Islet precursor cell (in vitro differentiated cells): ENCODE measurements around the gene IFIT5.
A peak's percentile ranks its signal among the peaks of the same experiment; 100 is the strongest.
"Not testable (repeated sequence)": the region's sequence is repeated elsewhere in the genome, so short reads cannot be mapped to it uniquely, and the experiment has no call there.

Source experiments
- DNase-seq: peaks from one replicate; pipeline ENCODE4 v3.0.0-alpha.2; 2018

Gene IFIT5, protein sequence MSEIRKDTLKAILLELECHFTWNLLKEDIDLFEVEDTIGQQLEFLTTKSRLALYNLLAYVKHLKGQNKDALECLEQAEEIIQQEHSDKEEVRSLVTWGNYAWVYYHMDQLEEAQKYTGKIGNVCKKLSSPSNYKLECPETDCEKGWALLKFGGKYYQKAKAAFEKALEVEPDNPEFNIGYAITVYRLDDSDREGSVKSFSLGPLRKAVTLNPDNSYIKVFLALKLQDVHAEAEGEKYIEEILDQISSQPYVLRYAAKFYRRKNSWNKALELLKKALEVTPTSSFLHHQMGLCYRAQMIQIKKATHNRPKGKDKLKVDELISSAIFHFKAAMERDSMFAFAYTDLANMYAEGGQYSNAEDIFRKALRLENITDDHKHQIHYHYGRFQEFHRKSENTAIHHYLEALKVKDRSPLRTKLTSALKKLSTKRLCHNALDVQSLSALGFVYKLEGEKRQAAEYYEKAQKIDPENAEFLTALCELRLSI

DNA sequence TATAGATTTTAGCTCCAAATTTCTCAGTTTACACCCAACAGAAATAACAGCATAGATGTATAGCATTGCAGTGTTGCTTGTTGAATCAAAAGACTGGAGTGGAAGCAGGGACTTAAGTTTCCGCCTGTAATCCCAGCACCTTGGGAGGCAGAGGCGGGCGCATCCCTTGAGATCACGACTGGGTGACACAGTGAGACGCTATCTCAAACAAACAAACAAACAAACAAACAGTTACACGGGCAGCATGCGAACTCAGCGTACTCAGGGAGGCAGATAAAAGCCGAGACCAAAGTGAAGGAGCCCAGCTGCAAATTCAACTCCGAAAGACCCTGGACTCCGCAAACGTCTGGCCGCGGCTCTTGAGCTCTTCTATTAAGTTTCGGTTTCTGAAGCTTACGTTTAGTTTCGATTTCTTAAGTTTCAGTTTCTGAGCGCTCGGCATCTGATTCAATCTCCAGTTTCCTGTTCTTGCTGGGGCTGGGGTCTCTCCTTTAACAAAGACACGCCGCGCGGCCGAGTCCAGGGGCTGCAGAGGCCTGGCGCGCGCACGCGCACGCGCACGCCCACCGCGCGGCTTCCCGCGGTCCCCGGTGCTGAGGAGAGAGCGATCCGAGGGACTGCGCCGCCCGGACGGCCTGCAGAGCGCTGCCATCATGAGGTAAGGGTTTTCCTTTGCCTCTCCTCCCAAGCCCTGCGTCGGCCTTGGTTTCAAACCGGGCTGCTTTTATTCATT, at the start of gene IFIT5:
IFIT5 (plus strand) TSS at position 423 of the 733 bp plus-strand sequence; CDS start at position 654, 231 bp downstream.
- peak; percentile 81 for DNase-seq

DNA sequence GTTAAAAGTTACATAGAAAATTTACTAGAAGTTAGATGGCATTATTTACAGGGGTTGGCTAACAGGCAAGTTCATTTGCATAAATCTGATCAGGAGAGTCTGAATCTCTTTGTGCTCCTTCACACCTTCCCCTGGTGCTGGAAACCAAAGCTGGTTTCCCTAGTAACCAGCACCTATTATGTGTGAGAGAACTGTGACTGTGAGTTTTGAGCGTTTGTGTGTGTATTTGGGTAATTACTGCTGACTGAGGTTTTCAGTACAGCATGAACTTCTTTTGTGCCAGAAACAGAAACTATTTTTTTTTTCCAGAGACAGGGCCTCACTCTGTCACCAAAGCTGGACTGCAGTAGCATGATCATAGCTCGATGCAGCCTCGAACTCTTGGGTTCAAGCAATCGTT, 46.8 kb upstream of the IFIT5 start:
- no peak for DNase-seq

DNA sequence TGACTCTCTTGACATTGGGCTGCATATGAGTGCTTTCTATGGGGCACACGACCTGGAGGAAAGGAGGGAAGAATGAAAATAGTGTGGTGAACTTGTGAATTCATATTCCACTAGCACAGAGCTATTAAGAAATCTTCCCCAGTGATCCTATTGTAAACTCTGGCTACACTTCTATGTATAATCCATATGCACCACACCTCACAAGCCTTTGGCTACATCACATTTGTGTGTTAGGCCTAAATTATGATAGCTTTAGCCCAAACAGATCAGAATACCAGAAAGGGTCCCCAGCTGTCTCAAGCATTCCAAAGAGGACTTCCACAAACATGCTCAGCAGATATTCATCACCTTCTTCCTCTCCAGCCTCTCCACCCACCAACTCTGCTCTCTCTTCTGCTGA, 46.2 kb upstream of the IFIT5 start:
- no peak for DNase-seq

DNA sequence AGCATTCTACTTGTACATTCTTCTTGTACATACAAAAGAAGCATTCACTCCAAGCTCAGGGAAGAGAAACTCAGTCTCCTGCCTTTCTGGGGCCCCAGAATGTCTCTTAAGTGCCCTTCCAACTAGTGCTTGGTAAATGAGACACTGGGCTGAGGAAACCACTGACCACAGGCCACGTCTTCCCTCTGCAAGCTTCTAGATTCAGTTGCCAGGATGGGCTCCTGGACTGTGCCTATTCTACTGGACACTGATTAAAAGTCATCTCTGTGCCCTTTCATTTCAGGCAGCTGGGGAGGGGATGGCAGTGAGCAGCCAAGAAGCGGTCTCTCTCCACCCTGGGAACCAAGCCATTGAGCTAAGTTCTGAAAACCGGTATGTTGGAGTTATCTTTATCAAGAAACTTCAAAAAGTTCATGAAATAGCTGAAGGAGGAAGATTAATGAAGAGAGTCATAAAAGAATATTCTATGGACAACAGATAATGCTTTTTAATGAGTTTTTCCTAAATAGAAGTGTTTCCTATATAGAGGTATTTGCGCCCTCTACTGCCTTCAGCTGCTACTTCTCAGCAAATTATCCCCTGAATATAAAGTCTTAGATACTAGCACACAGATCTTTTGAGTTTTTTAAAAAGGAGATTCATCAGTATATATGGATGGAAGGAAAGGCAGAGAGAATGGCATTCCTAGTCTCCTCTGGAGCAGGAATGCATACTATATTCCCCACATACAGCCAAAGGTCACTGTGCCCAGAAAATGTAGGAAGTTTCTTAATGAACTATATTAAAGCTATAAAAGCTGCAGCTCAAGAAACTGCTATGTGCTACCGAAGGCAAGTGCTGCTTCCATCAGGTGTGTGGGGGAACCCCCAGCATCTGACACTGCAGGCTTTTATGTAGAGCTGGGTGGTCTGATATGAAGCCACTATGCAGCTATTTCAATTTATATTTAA, 44.9 kb upstream of the IFIT5 start:
- no peak for DNase-seq

DNA sequence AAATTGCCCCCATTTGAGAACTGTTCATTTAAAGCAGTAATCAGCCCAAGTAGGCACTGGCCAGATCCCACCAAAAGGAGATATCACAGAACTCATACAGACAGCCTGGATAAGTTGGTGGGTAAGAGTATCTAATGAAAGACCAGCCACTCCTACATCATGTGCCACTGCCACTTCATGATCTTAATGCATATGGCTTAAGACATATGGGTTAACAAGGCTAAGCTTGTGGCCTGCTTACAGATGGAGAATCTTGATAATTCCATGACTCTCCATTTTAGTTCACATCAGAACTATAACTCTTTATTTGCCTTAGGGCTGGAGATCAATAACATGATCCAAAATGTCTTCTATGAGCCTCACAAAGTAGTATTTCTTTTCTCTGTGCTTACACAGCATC, 43.3 kb upstream of the IFIT5 start:
- no peak for DNase-seq

DNA sequence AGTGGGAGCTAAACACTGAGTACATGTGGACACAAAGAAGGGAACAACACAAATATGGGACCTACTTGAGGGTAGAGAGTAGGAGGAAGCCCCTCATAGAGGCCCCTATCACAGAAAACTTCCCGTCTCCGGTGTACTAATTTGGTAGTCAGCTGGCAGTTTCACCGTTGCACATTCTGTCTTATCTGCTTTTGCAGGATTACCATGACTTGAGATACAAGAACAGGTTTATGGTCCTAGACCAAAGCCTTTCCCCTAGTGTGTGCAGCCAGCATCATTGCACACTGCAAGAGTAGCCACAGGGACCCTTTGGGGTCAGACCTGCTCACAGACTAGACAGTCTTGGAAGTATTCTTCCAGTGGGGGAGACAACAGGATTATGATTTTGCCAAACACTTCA, 42.4 kb upstream of the IFIT5 start:
- no peak for DNase-seq

DNA sequence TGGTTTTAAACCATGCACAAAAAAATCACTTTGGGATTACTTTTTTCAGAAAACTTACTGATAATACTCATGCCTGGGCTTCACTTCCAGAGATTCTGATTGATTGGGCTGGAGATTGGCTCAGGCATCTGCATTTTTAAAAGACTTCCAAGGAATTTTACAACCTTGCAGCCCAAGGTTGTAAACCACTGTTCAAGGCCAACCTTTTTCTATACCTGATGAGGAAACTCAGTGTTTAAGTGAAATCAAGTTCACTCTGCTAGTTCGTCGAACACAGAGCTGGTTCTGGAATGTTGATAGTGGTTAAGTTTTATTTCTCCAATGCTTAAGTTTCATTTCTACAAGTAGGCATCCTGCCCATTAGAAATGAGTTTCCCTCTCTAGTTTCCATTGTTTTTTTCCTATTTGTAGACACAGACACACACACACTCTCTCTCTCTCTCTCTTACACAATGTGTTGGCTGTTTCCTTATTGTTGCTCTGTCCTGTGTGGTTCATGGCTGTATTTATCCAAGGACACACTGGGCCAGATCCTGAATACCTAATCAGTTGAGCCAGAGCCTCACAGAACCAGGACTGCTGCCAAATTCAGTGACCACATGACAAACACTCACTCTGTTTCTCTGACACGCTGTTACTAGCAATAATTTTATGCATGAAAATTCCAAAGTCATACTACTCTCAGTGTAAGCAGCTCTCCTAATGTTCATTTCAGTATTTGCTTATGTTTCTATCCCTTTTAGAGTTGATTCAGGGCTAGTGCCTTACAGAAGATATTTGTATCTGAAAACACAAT, 40.3 kb upstream of the IFIT5 start:
- DNase-seq, result no peak

DNA sequence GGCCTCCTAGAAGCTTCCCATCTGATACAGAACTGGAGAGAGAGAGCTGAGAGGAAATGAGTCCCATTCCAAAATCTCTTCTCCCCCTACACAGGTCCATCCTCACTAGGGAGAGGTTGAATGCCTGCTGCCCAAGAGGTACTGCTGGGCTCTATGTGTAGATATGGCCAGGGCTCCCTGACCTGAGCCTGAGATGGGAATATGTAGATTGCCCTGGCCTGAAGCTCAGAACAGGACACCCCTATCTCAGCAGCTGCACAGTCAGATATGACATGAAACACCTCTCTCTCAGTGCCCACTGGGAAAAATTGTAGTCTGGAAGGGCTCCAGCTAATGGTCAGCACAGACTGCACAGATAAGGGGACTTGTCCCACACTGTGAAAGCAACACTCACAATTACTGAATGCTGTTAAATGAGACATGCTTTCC, 39.6 kb upstream of the IFIT5 start:
- DNase-seq, result no peak

DNA sequence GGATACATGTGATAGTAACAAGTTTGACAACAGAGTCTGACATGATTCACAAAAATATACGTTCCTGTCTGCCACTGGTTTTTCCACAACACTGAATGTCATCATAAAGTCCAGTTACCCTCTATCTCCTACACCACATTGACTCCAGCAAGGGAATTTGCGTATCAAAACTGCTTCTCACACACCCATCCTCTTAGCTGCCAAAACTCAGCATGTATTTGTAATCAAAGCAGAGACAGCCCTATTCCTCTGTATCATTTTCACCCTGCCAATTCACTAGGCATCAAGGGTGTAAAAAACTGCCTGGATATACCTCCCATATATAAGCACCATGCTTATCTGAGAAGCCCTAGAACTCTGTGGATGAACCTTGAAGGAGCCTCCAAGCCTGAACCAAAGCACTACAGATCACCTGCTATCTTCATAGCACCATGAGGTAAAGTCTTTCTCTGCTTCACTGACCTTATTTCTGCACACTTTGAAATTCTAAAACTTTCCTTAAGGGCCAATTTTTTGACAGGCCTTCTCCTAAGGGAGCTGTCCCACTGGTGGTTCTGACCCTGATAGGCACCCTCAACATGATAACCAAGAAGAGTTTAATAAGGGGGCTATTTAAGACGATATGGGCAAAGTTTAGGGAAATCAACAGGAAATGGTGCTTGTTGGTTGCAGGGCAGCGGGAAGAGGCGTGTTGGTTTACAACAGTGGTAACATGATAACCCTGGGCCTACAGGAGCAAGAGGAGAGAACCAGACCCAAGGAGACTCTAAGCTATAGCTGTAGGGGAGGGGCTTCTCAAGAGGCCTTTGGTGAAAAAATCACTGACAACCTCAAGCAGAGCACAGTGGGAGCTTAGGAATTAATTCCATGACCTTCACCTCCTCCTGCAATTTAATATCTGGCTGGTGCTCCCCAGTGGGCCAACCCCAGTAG, 36.4 kb upstream of the IFIT5 start, which contains the start of gene IFIT1B:
IFIT1B (plus strand) TSS at position 352 of the 933 bp plus-strand sequence; CDS start at position 432, 80 bp downstream.
- no peak for DNase-seq

DNA sequence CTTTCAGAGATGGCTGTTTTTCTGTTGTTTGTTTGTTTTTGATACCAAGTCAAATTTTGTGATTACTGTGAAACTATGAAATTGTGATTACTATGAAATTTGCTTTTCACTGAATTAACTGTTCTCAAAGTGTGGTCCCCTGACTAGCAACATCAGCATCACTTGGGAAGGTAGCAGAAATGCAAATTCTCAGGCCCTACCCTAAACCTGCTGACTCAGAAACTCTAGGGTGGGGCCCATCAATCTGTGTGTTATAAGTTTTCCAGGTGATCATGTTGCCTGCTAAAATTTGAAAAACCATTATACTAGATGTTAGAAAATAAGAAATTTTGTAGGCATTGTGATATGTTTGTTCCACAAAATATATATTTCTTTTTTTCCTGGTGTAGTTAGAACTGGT, 35.3 kb upstream of the IFIT5 start:
- no peak for DNase-seq

DNA sequence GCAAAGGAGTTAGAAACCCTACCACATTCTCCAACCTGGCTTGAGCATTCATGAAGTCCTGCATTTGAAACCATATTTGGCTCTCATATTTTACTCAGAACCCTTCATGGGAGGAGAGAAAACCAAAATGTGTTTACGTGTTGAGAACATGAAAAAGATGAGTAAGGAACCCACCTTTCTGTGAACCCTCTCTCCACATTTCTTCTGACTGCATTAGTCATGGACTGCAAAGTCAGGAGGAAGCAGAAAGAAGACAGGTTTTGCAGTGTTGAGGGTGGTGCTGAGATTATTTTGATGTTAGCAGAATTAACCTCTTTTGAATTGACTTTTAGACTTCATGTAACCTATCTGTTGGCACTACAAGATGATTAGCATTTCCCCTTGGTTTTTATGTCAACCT, 31.6 kb upstream of the IFIT5 start:
- DNase-seq, result no peak

DNA sequence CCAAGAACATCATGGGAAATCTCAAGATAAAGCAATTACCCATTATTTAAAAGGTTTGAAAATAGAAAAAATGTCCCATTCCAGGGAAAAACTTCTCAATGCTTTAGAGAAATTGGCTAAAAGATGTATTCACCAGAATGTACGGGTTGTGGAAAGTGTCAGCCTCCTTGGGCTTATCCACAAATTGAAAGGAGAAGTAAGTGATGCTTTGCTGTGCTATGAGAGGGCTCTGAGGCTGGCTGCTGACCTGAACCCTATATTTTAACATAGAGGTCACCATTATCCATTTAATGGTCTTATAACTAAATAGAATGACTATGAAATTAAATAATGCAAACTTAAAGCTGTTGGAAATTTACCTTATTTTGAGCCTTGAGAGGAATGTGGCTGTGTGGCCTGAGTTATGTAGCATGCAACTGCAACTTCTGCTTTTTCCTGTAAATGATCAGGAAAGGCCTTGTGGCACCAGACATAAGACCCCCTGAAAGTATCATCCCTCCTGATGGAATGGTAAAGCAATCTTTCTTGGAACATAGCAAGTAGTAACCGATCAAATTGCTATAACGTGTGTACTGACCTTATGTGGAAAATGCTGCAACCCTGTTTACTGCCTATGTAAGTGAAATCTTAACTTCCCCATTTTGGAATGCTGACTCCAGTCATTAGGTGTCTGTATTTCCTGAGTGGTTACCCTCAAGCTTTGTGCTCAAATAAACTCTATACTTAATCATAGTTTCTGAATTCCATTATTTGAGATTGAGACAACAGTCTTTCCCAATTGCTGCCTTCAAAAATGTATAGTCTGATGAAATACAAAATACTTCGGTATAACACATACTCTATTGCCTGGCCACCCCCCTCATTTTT, 29.7 kb upstream of the IFIT5 start:
- no peak for DNase-seq

DNA sequence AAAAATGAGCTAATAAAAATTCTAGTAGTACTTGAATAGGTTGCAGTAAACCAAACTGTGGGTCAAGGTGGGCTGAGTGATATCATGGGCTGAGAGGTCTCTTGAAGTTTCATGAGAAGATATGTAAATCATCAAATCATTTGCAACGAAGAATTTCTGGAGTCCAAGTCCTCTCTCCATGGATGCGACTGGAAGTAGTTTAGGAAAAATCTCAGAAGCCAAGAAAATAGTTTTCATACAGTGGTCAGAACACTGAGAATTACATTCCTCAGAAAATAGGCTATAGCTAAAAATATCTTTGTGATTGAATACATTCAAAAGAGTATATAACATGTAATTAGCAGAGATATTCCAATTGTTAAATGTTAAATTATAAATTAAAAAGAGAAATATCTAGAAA, 25.6 kb upstream of the IFIT5 start:
- DNase-seq, result no peak

DNA sequence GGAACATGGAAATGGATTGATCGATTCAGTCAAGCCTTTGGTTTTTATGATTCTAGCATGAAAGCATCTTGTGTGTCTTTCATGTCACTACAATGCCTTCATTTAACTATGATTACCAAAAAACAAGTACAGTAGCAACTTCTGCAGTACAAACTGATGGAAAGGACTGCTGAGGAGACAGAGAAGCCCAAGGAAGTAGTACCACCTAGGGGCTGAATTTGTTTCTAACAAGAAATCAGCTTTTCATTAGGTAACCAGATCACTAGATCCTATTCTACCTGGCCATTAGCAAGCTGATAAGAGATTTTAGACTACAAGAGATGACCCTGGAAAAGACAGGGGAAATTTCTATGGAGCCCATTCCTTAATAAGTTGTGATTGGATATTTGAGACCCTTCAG, 25.1 kb upstream of the IFIT5 start:
- DNase-seq, result no peak

DNA sequence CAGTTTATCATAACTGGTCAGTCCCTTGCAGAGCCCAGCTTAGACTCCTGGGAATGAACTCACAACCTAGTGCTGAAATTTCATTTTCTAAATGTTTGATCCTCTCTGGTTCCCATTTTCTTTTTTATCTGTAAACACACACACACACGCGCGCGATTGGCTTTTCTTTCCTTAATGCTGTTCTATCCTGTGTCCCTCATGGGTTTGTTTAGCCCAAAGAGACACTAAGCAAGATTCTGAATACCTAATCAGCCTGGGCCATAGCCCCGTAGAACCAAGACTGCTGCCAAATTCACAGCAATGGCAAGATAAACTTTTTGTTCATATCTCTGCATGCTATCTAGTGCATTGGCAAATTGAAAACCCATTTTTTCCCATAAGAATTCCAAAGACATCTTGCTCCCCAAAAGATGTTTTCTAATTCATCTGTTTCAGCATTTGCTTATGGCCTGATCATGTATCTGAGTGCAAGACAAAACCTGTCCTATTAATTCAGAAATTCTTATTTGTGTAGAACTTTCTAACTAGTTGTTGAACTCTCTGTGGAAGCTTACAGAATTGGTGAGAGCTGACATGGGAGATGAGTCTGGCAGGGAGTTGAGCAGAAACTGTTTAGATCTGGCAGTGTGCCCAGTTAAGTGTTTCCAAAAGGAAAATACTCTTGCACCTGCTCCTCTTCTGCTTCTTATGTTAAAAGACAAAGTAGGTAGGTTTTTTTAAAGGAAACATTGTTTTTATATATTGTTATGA, 23.7 kb upstream of the IFIT5 start:
- DNase-seq, result no peak

DNA sequence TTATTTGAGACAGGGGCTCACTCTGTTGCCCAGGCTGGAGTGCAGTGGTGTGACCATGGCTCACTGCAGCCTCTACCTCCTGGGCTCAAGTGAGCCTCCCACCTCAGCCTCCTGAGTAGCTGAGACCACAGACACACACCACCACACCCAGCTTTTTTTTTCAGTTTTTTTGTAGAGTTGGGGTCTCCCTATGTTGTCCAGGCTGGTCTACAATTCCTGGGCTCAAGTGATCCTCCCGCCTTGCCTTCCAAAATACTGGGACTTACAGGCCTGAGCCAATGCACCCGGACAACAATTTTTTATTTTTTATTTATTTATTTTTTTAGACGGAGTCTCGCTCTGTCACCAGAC, 23.2 kb upstream of the IFIT5 start:
- DNase-seq, result not testable (repeated sequence)

DNA sequence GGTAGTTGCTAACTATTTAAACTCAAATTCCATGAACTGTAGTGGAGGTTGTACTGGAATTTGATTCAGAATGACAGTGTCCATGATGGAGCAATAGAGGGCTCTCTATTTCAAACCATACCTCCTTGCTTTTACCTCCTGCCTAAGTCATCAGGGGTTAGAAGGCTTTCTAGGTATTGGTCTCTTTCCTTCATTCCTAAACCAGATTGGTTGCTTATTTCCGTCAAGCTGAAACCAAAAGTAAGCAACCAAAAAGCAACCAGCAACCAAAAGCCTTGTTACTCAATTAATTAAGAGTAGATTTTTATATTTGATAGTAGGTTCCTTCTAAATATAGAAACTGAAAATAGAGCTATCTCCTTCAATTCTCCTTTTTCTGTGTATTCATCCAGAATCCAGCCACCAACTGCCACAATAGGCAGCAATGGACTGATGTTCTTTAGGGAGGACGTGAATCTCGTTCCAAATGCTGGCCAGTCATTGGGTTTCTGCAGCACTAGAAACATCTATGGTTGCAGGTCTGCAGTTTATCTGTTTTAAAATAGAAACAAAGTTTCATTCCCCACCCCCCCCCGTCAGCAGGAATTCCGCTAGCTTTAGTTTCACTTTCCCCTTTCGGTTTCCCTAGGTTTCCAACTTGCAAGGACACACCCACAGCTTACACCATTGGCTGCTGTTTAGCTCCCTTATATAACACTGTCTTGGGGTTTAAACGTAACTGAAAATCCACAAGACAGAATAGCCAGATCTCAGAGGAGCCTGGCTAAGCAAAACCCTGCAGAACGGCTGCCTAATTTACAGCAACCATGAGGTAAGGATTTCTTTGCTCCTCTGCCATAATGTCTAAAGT, 22.2 kb upstream of the IFIT5 start, which contains the start of gene IFIT1:
IFIT1 (plus strand) TSS at position 717 of the 850 bp plus-strand sequence; CDS start at position 807, 90 bp downstream.
- no peak for DNase-seq

DNA sequence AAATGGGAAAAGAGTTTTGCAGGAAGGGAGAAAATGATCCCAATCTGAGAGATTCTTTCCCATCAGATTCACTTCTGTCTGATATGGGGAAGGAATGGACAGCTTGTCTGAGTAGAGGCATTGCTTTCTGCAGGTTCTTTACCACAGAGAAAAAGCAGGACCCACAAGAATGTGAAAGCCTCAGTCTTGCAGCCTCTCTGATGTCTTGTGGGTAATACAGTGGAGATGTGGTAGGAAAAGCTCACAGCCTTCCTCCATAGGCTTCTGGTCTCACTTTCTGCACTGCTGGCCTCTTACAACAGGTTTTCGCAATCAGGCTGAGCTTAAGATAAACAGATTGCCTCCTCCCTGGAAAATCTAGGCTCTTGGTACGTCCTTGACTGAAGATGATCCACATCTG, 21.4 kb upstream of the IFIT5 start:
- peak; percentile 72 for DNase-seq
